AG04449 (cell line): Measurements from ENCODE around the gene SEMA3E.

Source experiments
- CTCF ChIA-PET: fragments of 350-600 bp; formaldehyde crosslinking; extraction: SDS; loops from one replicate; lab custom pipeline; 2021; ENCODE audit warnings: antibody characterized with exemption; lab: Yijun Ruan, JAX
- POLR2A ChIA-PET: fragments of 400-600, 350-600 bp; formaldehyde crosslinking; extraction: SDS; loops from one replicate; lab custom pipeline; 2020; ENCODE audit warnings: antibody characterized with exemption, inconsistent platforms; lab: Yijun Ruan, JAX
- DNase-seq: peaks from one replicate; pipeline ENCODE4 v3.0.0-alpha.2; 2010; ENCODE audit warnings: low read depth, low spot score
- H3K4me3 ChIP-seq: 2 replicates; pipeline ENCODE4 v1.5.1; 2011; ENCODE audit warnings: low read depth, mild to moderate bottlenecking, control low read depth, low read length
- TF ChIP-seq, protein P1 (sequence below): IDR thresholded peaks from one replicate; pipeline ENCODE4 v1.5.1; 2011; ENCODE audit warnings: mild to moderate bottlenecking, moderate library complexity, low read length, control low read depth, inconsistent platforms; ENCODE audit not compliant: insufficient read depth; ENCODE audit errors: missing control alignments

Gene SEMA3E

GRCh38 chr7:83484266-83484665 is 164.7 kb downstream of the SEMA3E start:
- TF ChIP-seq, protein P1, sequence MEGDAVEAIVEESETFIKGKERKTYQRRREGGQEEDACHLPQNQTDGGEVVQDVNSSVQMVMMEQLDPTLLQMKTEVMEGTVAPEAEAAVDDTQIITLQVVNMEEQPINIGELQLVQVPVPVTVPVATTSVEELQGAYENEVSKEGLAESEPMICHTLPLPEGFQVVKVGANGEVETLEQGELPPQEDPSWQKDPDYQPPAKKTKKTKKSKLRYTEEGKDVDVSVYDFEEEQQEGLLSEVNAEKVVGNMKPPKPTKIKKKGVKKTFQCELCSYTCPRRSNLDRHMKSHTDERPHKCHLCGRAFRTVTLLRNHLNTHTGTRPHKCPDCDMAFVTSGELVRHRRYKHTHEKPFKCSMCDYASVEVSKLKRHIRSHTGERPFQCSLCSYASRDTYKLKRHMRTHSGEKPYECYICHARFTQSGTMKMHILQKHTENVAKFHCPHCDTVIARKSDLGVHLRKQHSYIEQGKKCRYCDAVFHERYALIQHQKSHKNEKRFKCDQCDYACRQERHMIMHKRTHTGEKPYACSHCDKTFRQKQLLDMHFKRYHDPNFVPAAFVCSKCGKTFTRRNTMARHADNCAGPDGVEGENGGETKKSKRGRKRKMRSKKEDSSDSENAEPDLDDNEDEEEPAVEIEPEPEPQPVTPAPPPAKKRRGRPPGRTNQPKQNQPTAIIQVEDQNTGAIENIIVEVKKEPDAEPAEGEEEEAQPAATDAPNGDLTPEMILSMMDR, result no peak
- DNase-seq, result no peak
- H3K4me3 ChIP-seq, result no peak overlapping the region
- CTCF ChIA-PET, result no interaction called here
- POLR2A ChIA-PET, result no interaction called here

DNA sequence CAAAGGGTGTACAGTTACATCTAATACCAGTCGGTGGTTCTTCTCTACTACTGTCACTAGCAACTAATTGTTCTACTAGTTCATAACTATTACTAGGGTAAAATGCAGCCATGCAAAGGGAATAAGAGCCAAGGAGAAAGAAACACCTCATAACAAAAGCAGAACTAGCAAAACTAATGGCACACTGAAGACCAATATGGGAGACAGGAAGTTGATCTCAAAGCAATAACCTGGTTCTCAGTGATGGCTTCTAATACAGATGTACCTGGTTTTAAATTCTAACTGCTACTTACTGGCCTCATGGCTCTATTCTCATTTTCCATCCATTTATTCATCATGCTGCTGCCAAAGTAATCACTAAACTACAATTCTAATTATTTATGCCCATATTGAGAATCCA is 170.3 kb downstream of the SEMA3E start:
- TF ChIP-seq, protein P1, result no peak
- H3K4me3 ChIP-seq, result no peak overlapping the region
- DNase-seq, result no peak
- CTCF ChIA-PET, result no interaction called here
- POLR2A ChIA-PET, result no interaction called here

DNA sequence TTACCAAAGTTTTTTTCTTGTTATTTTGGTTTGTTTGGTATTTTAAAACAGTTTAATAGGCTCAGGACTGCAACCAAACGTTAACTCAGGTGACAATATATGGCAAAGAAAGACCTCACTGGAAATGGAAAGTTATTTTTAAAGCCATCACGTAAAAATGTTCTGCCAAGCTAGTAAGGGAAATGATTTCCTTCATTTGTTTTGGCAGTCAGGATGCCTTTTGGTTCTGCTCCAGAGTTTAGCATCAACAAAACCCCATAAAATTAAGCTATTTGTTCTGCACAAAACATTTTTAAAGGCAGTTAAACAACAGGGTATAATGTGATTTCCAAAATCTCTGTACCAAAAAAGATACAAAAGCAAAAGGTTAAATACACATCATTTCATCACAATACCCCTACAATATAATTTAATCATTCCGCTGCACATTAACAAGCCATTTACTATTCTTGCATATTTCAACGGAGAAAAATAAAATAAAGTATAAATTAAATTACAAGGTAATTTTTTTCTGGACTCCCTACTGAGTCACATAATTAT is 172.4 kb downstream of the SEMA3E start:
- ChIA-PET POLR2A (no interaction called here), CTCF (no interaction called here)
- no peak for DNase-seq
- TF ChIP-seq, protein P1, result no peak
- no peak overlapping the region for H3K4me3 ChIP-seq

DNA sequence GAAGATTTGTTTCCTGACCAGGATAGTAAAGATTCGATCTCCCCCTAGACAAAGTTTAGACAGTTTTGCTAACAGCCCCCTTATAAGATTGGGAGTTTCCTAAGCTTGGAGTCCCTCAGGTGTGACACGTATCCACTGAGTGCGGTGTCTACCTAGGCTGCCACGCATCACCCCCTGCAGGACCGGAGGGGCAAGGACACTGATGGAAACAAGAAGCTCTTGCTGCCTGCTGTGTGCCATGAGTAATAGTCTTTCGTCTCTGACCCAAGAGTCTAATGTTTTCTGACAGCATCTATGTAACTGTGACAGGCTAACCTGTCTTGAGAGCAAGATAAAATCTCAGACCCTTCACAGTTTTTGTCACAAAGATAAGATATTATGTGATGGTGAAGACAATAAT is 173.5 kb downstream of the SEMA3E start:
- TF ChIP-seq, protein P1, result no peak

DNA sequence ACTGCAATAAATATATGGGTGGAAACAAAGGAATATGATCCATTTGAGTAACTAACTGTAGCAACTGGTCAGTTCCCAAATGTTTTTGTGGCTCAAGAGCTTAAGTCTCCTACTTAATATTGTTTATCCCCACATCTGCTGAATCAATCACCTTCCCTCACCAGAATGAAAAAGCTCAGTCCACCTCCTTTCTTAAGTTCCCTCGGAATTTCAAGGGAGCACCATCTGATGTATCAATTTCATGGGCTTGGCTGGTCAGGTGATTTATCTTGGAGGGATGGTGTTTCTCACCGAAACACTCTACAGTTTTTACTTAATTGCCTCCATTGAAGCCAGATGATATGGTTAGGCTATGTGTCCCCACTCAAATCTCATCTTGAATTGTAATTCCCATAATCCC is 176.6 kb downstream of the SEMA3E start:
- CTCF ChIA-PET, result no interaction called here

More for the DNA sequence above, 173.5 kb downstream of the SEMA3E start:
- ChIA-PET CTCF (no interaction called here), POLR2A (no interaction called here)
- no peak overlapping the region for H3K4me3 ChIP-seq
- DNase-seq, result no peak

GRCh38 chr7:83469491-83469890 is 179.4 kb downstream of the SEMA3E start:
- no peak overlapping the region for H3K4me3 ChIP-seq
- ChIA-PET POLR2A (no interaction called here), CTCF (no interaction called here)
- no peak for DNase-seq
- TF ChIP-seq, protein P1, result no peak

More for the DNA sequence above, 176.6 kb downstream of the SEMA3E start:
- no peak overlapping the region for H3K4me3 ChIP-seq
- no peak for DNase-seq
- POLR2A ChIA-PET, result no interaction called here
- TF ChIP-seq, protein P1, result no peak
